ENCODE results near the gene FRAT1.
"Not testable (repeated sequence)": the region's sequence is repeated elsewhere in the genome, so short reads cannot be mapped to it uniquely, and the experiment has no call there.

Gene FRAT1

GRCh38 chr10:97334370-97335175 lies 15.5 kb downstream of the FRAT1 start, which contains the start of gene FRAT2:
TSS of gene FRAT2 (minus strand) at chr10:97334729. CDS start at chr10:97334572, 157 bp downstream.
- in situ Hi-C loops (cut with MboI; ENCODE audit: low sequenced_read_pairs), result no loop called here

GRCh38 chr10:97335188-97335619 lies 16.1 kb downstream of the FRAT1 start:
- in situ Hi-C loops (cut with MboI; ENCODE audit: low sequenced_read_pairs), result no loop called here

GRCh38 chr10:97336006-97336405 lies 16.9 kb downstream of the FRAT1 start:
- in situ Hi-C loops (cut with MboI; ENCODE audit: low sequenced_read_pairs), result no loop called here

- in situ Hi-C loops (cut with MboI; ENCODE audit: low sequenced_read_pairs), result no loop called here
Measured at GRCh38 chr10:97336446-97336845, 17.4 kb downstream of the FRAT1 start.

- in situ Hi-C loops (cut with MboI; ENCODE audit: low sequenced_read_pairs), result no loop called here
Measured at GRCh38 chr10:97336942-97337831, 18.1 kb downstream of the FRAT1 start.

- in situ Hi-C loops (cut with MboI; ENCODE audit: low sequenced_read_pairs), result no loop called here
Measured at GRCh38 chr10:97338041-97338440, 19.0 kb downstream of the FRAT1 start.

- in situ Hi-C loops (cut with MboI; ENCODE audit: low sequenced_read_pairs), result no loop called here
Measured at GRCh38 chr10:97341416-97341815, 22.3 kb downstream of the FRAT1 start.

- in situ Hi-C loops (cut with MboI; ENCODE audit: low sequenced_read_pairs), result not testable (repeated sequence)
Measured at GRCh38 chr10:97343664-97344063, 24.6 kb downstream of the FRAT1 start.

GRCh38 chr10:97347317-97347716 lies 28.2 kb downstream of the FRAT1 start:
- in situ Hi-C loops (cut with MboI; ENCODE audit: low sequenced_read_pairs), result no loop called here

GRCh38 chr10:97349752-97350513 lies 30.9 kb downstream of the FRAT1 start:
- in situ Hi-C loops (cut with MboI; ENCODE audit: low sequenced_read_pairs), result no loop called here

GRCh38 chr10:97353945-97354344 lies 34.9 kb downstream of the FRAT1 start:
- in situ Hi-C loops (cut with MboI; ENCODE audit: low sequenced_read_pairs), result no loop called here

- in situ Hi-C loops (cut with MboI; ENCODE audit: low sequenced_read_pairs), result no loop called here
Measured at GRCh38 chr10:97355571-97355975, 36.5 kb downstream of the FRAT1 start.

GRCh38 chr10:97356318-97356914 lies 37.3 kb downstream of the FRAT1 start:
- in situ Hi-C loops (cut with MboI; ENCODE audit: low sequenced_read_pairs), result no loop called here

GRCh38 chr10:97356918-97357317 lies 37.8 kb downstream of the FRAT1 start:
- in situ Hi-C loops (cut with MboI; ENCODE audit: low sequenced_read_pairs), result no loop called here

GRCh38 chr10:97358349-97358748 lies 39.3 kb downstream of the FRAT1 start:
- in situ Hi-C loops (cut with MboI; ENCODE audit: low sequenced_read_pairs), result no loop called here

GRCh38 chr10:97358781-97359180 lies 39.7 kb downstream of the FRAT1 start:
- in situ Hi-C loops (cut with MboI; ENCODE audit: low sequenced_read_pairs), result no loop called here

GRCh38 chr10:97360705-97361536 lies 41.9 kb downstream of the FRAT1 start:
- in situ Hi-C loops (cut with MboI; ENCODE audit: low sequenced_read_pairs), result no loop called here

GRCh38 chr10:97361537-97361901 lies 42.4 kb downstream of the FRAT1 start:
- in situ Hi-C loops (cut with MboI; ENCODE audit: low sequenced_read_pairs), result no loop called here

GRCh38 chr10:97362310-97363033 lies 43.4 kb downstream of the FRAT1 start:
- in situ Hi-C loops (cut with MboI; ENCODE audit: low sequenced_read_pairs), result no loop called here

Data from HL-60/S4 treated with retinoic acid at 250 ng/mL for 4 days and 3 days (cell line).